ENCODE data around the gene STARD9.
A peak's percentile ranks its signal among the peaks of the same experiment; 100 is the strongest.
"Not testable (repeated sequence)": the region's sequence is repeated elsewhere in the genome, so short reads cannot be mapped to it uniquely, and the experiment has no call there.

Gene STARD9

GRCh38 chr15:42632105-42632675 lies 56.8 kb downstream of the STARD9 start:
- no peak for DNase-seq

GRCh38 chr15:42640109-42640508 lies 64.7 kb downstream of the STARD9 start:
- no peak for DNase-seq

GRCh38 chr15:42650208-42651066 lies 75.0 kb downstream of the STARD9 start:
- peak; percentile 70 for DNase-seq

DNA sequence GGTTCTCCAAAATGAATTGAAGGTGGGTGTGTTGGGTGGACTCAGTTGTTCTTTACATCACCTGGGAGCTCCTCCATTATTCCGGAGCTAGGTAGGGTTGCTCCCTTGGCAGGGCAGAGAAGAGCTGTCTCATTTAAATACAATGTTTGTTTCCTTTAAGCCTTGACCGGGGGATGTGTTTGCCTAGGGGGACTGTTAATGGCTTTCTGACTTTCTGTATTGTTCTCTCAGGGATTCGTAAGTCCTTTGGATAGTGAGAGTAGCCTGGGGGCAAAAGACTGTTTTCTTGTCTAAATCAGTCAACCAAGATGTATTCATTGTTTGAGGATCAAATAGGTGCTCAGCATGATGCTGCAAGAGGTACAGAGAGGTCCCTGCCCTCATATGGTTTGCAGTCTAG lies 90.4 kb downstream of the STARD9 start:
- no peak for DNase-seq

GRCh38 chr15:42667855-42668254 lies 92.4 kb downstream of the STARD9 start:
- DNase-seq: no peak

- DNase-seq: no peak
Measured at GRCh38 chr15:42670451-42670850, 95.0 kb downstream of the STARD9 start.

GRCh38 chr15:42672444-42672843 lies 97.0 kb downstream of the STARD9 start:
- no peak for DNase-seq

GRCh38 chr15:42674472-42674871 lies 99.1 kb downstream of the STARD9 start:
- DNase-seq: no peak

DNA sequence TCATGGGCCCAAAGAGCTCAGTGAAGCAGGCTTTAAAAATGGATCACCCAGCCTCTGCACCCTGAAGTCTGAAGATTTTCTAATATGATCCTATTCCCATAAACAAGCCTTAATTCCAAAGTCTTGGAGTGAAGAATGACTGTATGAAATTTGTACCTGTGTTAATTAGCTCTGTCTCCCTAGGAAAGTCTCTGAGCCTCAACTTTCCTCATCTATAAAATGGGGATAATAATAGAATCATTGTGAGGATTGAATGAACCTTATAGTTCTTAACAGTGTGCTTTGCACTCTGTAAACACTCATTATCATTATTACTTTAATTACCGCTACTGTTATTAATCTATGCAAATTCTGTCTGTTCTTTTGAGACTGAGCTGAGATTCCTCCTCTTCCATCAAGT lies 99.6 kb downstream of the STARD9 start:
- DNase-seq: no peak

- DNase-seq: no peak
Measured at GRCh38 chr15:42679285-42680141, 104.1 kb downstream of the STARD9 start.

DNA sequence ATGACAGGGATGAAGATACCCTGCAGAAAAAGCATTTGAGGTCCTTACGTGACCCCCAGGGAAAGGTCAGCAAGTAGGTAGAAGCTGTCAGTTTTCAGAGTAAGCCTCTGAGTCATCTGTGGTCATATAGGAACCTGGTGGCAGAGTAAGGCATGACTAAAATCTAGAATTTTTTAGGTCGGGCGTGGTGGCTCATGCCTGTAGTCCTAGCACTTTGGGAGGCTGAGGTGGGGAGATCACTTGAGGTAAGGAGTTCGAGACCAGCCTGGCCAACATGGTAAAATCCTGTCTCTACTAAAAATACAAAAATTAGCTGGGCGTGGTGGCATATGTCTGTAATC lies 104.7 kb downstream of the STARD9 start:
- not testable (repeated sequence) for DNase-seq

- no peak for DNase-seq
Measured at GRCh38 chr15:42681119-42681518, 105.7 kb downstream of the STARD9 start.

DNA sequence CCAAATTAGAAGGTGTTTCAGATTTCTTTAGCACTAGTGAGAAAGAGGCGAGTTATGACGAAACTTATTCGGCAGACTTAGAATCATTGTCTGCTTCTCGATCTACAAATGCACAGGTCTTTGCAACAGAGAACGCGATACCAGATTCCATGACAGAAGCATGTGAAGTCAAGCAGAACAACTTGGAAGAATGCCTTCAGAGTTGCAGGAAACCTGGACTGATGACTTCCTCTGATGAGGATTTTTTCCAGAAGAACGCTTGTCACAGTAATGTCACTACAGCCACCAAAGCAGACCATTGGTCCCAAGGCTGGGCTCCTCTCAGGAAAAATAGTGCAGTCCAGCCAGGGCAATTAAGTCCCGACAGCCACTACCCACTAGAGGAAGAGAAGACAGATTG lies 110.9 kb downstream of the STARD9 start:
- DNase-seq: no peak

GRCh38 chr15:42687740-42688139 lies 112.3 kb downstream of the STARD9 start:
- DNase-seq: no peak

DNA sequence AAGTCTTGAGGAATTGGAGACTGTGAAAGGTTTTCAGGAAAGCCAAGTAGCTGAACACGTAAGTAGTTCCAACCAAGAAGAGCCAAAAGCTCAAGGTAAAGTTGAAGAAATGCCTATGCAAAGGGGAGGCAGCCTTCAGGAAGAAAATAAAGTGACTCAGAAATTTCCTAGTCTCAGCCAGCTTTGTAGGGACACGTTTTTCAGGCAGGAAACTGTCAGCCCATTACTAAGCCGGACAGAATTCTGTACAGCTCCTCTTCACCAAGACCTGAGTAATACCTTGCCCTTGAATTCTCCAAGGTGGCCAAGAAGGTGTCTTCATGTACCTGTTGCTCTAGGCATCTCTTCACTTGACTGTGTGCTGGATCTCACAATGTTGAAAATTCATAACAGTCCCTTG lies 112.9 kb downstream of the STARD9 start:
- DNase-seq: no peak

DNA sequence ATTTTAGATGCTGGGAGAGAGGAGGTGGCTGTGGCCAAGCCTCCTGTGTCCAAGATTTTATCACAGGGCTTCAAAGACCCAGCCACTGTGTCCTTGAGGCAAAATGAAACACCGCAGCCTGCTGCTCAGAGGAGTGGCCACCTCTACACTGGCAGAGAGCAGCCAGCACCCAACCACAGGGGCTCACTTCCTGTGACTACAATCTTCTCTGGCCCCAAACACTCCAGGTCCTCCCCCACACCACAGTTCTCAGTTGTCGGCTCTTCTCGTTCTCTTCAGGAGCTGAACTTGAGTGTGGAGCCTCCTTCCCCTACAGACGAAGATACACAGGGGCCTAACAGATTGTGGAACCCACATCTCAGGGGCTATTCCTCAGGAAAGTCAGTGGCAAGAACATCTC lies 115.9 kb downstream of the STARD9 start:
- no peak for DNase-seq

DNA sequence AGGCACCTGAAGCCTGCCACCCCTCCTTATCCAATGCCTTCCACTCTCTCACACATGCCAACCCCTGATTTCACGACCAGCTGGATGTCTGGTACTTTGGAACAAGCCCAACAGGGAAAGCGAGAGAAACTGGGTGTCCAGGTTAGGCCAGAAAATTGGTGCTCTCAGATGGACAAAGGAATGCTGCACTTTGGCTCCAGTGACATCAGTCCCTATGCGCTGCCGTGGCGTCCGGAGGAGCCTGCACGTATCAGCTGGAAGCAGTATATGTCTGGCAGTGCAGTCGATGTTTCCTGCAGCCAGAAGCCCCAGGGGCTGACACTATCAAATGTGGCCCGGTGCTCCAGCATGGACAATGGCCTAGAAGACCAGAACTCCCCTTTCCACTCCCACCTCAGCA lies 116.4 kb downstream of the STARD9 start:
- DNase-seq: no peak

DNA sequence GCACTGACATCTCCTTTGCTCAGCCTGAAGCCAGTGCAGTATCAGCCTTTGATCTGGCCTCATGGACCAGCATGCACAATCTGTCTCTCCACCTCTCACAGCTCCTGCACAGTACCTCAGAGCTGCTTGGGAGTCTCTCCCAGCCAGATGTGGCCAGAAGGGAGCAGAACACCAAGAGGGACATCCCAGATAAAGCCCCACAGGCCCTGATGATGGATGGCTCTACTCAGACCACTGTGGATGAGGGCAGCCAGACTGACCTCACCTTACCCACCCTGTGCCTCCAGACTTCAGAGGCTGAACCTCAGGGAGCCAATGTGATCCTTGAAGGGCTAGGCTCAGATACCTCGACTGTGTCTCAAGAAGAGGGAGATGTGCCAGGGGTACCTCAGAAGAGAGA lies 117.1 kb downstream of the STARD9 start:
- DNase-seq: no peak

DNA sequence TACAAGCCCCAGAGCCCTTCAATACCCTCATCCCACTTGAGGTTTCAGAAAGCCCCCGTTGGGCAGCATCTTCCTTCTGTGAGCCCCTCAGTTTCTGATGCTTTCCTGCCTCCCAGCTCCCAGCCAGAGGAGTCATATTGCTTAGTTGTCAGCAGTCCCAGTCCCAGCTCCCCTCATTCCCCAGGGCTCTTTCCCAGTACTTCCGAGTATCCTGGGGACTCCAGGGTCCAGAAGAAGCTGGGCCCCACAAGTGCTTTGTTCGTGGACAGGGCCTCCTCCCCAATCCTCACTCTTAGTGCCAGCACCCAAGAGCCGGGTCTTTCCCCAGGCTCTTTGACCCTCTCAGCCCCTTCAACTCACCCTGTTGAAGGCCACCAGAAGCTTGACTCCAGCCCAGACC lies 117.6 kb downstream of the STARD9 start:
- DNase-seq: no peak

DNA sequence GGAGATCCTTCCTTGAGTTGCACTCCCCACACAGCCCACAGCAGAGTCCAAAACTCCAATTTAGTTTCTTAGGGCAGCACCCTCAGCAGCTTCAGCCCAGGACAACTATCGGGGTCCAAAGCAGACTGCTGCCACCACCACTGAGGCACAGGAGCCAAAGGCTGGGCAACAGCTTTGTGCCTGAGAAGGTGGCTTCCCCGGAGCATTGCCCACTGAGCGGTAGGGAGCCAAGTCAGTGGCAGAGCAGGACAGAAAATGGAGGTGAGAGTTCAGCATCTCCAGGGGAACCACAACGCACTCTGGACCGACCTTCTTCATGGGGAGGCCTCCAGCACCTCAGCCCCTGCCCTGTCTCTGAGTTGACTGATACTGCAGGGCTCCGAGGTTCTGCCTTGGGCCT lies 118.1 kb downstream of the STARD9 start:
- no peak for DNase-seq

GRCh38 chr15:42693942-42694341 lies 118.5 kb downstream of the STARD9 start:
- DNase-seq: no peak

- no peak for DNase-seq
Measured at GRCh38 chr15:42694398-42694797, 119.0 kb downstream of the STARD9 start.

DNA sequence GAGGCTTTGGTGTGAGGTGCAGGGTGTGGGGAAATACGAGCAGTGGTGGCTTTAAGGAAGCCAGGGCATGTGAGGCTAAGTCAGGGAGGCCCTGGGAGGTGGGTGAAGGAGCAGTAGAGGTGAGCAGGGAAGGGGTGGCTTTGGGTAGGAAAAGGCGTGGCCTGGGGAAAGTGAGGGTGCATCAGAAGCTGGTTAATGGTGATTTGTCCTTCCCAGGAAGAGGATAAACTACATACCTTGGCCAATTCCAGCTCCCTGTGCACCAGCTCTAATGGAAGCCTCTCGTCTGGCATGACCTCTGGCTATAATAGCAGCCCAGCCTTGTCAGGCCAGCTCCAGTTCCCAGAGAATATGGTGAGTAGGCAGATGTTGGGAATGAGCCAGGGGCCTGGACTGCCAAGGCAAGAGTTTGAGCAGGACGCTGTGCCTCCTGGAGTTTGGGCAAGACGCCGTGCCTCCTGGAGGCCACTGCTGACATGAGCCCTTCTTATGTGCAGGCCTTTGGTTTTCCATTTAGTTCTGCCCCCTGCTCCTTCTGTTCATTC lies 120.2 kb downstream of the STARD9 start:
- no peak for DNase-seq

GRCh38 chr15:42696626-42697025 lies 121.2 kb downstream of the STARD9 start:
- DNase-seq: no peak

All from NCI-H2227 treated with DMSO at 0.1 percent for 48 hours (cell line).